H1 (cell line): ENCODE results near the gene CENATAC. TPM values are rescaled to one million over a fixed set of nuclear protein-coding genes. Genes with fewer than 3 reads are reported as not detected.

ENCODE experiments used
- ASH2L ChIP-seq: fragments of 200-600, 300-600 bp; sonication (generic); IDR thresholded peaks from one replicate; pipeline ENCODE4 v1.7.1; 2017; ENCODE audit warnings: low read length
- CBX5 ChIP-seq: fragments of 300-800, 300-1000 bp; sonication (generic); IDR thresholded peaks from 2 replicates; pipeline ENCODE4 v1.7.1; 2016; ENCODE audit warnings: antibody characterized with exemption, low read length, low read depth
- CREB1 ChIP-seq: IDR thresholded peaks from 2 replicates; pipeline ENCODE4 v1.6.1; 2012; ENCODE audit warnings: inconsistent platforms
- EGR1 ChIP-seq: IDR thresholded peaks from 2 replicates; pipeline ENCODE4 v1.6.1; 2011; ENCODE audit warnings: low read depth, low read length, borderline replicate concordance
- KDM1A ChIP-seq: fragments of 200-600, 300-600 bp; sonication (generic); IDR thresholded peaks from 2 replicates; pipeline ENCODE4 v1.7.1; 2016; ENCODE audit warnings: mild to moderate bottlenecking, low read length, borderline replicate concordance
- KDM4A ChIP-seq: IDR thresholded peaks from one replicate; pipeline ENCODE4 v1.7.1; 2012; ENCODE audit warnings: low read depth, mild to moderate bottlenecking, moderate library complexity, low read length, inconsistent platforms; ENCODE audit not compliant: severe bottlenecking
- MAFK ChIP-seq: IDR thresholded peaks from 2 replicates; pipeline ENCODE4 v1.6.1; 2012; ENCODE audit warnings: low read depth, mild to moderate bottlenecking, improper control_type of control experiment, low read length
- NANOG ChIP-seq: IDR thresholded peaks from 2 replicates; pipeline ENCODE4 v1.6.1; 2011; ENCODE audit warnings: low read length, low read depth, mild to moderate bottlenecking, inconsistent platforms; ENCODE audit not compliant: insufficient read depth, poor library complexity, severe bottlenecking
- PHF8 ChIP-seq: fragments of 200-600 bp; sonication (generic); conservative IDR thresholded peaks from 2 replicates; pipeline ENCODE4 v1.7.1; 2012; ENCODE audit warnings: low read depth, mild to moderate bottlenecking, inconsistent platforms, low read length, moderate library complexity
- POLR2A ChIP-seq, 2 experiments: IDR thresholded peaks; 1 replicate in 1 of 2; 2 replicates in 1 of 2; pipeline ENCODE4 v1.6.1; 2011; ENCODE audit warnings: low read depth in 2 of 2, low read length in 2 of 2, mild to moderate bottlenecking in 2 of 2; ENCODE audit errors: control extremely low read depth in 1 of 2
- RAD21 ChIP-seq, 2 experiments: IDR thresholded peaks in 1 of 2; conservative IDR thresholded peaks in 1 of 2; 2 replicates each; pipeline ENCODE4 v1.6.1; 2011; ENCODE audit warnings: low read depth in 2 of 2, low read length in 2 of 2, improper control_type of control experiment in 1 of 2, inconsistent platforms in 1 of 2, mild to moderate bottlenecking in 1 of 2, moderate library complexity in 1 of 2
- RBBP5 ChIP-seq: IDR thresholded peaks from 2 replicates; pipeline ENCODE4 v1.7.1; 2012; ENCODE audit warnings: low read depth, mild to moderate bottlenecking, inconsistent platforms, low read length, moderate library complexity, borderline replicate concordance
- SAP30 ChIP-seq: fragments of 300-600 bp; sonication (generic); IDR thresholded peaks from 2 replicates; pipeline ENCODE4 v1.7.1; 2012; ENCODE audit warnings: low read length, moderate library complexity, mild to moderate bottlenecking, inconsistent platforms; ENCODE audit not compliant: insufficient read depth, insufficient replicate concordance
- SIN3A ChIP-seq, 2 experiments: IDR thresholded peaks in 1 of 2; conservative IDR thresholded peaks in 1 of 2; 2 replicates each; pipeline ENCODE4 v1.6.1; 2011 to 2012; ENCODE audit warnings: low read length in 2 of 2, improper control_type of control experiment in 1 of 2, low read depth in 1 of 2, mild to moderate bottlenecking in 1 of 2
- SIRT6 ChIP-seq: IDR thresholded peaks from one replicate; pipeline ENCODE4 v1.7.1; 2012; ENCODE audit warnings: low read length, inconsistent platforms
- SUZ12 ChIP-seq: fragments of 200-600 bp; sonication (generic); IDR thresholded peaks from 2 replicates; pipeline ENCODE4 v1.6.1; 2012; ENCODE audit warnings: mild to moderate bottlenecking, inconsistent platforms, low read length, moderate library complexity, mixed read lengths
- TAF7 ChIP-seq: optimal IDR thresholded peaks from 2 replicates; pipeline ENCODE3; 2011; ENCODE audit warnings: low read depth, mild to moderate bottlenecking, inconsistent platforms, low read length, moderate library complexity, borderline replicate concordance
- TEAD4 ChIP-seq: IDR thresholded peaks from 2 replicates; pipeline ENCODE4 v1.6.1; 2012; ENCODE audit warnings: low read depth, low read length, inconsistent platforms, mixed read lengths
- YY1 ChIP-seq: IDR thresholded peaks from 2 replicates; pipeline ENCODE4 v1.6.1; 2011; ENCODE audit warnings: low read depth, mild to moderate bottlenecking, low read length
- polyA plus RNA-seq, 7 experiments: library from polyadenylated mRNA; depleted of rRNA in 3 of 7; stranded (reverse) in 5 of 7; unstranded in 2 of 7; fragments of >200 nt in 5 of 7; fragments of 200-250 nt in 2 of 7; gene quantifications; 1 replicate in 5 of 7; 2 replicates in 1 of 7; 4 replicates in 1 of 7; pipeline versions ENCODE4 v1.2.1 to v1.2.3, GENCODE V29; 2011 to 2013; ENCODE audit warnings: missing spikeins in 2 of 7, mixed read lengths in 2 of 7
- total RNA-seq: library from RNA; stranded (reverse); fragmentation: NEBNext Ultra II Directional; extraction: Animal tissue kit (Norgen Biotek cat#: 25700); gene quantifications from 2 replicates; pipeline ENCODE4 v1.2.1, GENCODE V29; 2021
- TF ChIP-seq, protein P1 (sequence below): IDR thresholded peaks from 2 replicates; pipeline ENCODE4 v1.6.1; 2012; ENCODE audit warnings: inconsistent platforms

CENATAC gene
- total and polyA plus RNA-seq, 2 of the 8 experiments (the other 6 are each of a cell fraction or from before 2014, with no cell fraction given) = 22.7 to 36.4 TPM

DNA sequence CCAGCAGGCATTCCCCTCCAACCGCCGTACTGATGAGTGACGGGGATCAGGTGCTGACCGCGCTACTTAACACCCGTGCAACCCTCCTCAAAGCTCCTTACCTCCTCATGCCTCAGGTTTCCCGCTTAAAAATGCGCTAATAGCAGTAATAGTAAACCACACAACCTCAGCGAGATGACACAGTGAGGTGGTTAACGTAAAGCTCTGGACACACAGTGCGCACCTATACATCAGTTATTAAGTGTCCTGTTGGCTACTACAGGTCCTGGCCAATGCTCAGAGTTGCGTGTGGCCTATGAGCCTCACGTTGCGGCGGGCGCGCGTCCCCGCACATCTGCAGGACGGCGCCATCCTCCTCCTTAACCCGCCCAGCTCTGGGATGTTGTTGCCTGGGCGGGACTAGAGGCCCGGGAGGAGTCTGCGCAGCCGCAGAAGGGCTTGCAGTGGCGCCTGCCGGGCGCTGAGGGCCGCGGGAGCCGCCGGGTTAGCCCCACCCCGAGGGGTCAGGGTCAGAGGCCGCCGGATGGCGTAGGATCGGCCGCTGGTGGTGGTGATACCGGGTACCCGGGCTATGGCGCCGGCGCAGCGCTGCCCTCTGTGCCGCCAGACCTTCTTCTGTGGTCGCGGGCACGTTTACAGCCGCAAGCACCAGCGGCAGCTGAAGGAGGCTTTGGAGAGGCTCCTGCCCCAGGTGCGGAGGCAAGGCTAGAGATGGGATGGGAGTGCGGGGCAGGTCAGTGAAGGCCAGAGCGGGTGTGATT, at the start of gene CENATAC (continued):
- TF ChIP-seq EGR1 (no peak), TEAD4 (no peak), YY1 (peak; percentile 85), NANOG (no peak), CREB1 (peak; percentile 42; the same call in 1 of the 2 replicates), PHF8 (peak; percentile 87), POLR2A (IDR thresholded peaks at IDR 0.05; ENCODE audit: control extremely low read depth in 1 of 2, low read depth in 2 of 2, low read length in 2 of 2) (peak; percentile 81 to 86; a peak in 2 of 3 replicates), KDM4A (peak; percentile 26), ASH2L (peak; percentile 75), SIN3A (conservative IDR thresholded peaks at IDR 0.05 in 1 of 2, IDR thresholded peaks at IDR 0.05 in 1 of 2; ENCODE audit: low read depth in 1 of 2, low read length in 2 of 2) (peak in 1 of 2 experiments; percentile 53; a peak in 2 of 4 replicates), SUZ12 (no peak), RBBP5 (peak; percentile 52; the same call in 1 of the 2 replicates), TAF7 (no peak), KDM1A (no peak; the same call in 1 of the 2 replicates), CBX5 (no peak), SAP30 (peak; percentile 46), RAD21 (IDR thresholded peaks at IDR 0.05 in 1 of 2, conservative IDR thresholded peaks at IDR 0.05 in 1 of 2; ENCODE audit: low read depth in 2 of 2, low read length in 2 of 2) (no peak), SIRT6 (no peak), MAFK (no peak)
- TF ChIP-seq, protein P1, sequence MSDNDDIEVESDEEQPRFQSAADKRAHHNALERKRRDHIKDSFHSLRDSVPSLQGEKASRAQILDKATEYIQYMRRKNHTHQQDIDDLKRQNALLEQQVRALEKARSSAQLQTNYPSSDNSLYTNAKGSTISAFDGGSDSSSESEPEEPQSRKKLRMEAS = peak; percentile 97
